Nephron (organoid): ENCODE measurements around the gene RPTOR.

ENCODE experiments used
- H3K27ac Mint-ChIP-seq, 3 experiments: 2 replicates each; pipeline ENCODE4 v1.8.0; 2020; ENCODE audit warnings: mixed read lengths in 3 of 3, mild to moderate bottlenecking in 2 of 3, moderate library complexity in 1 of 3
- H3K27me3 Mint-ChIP-seq: 2 replicates; pipeline ENCODE4 v1.8.0; 2021; ENCODE audit warnings: low read depth, mild to moderate bottlenecking, moderate library complexity, mixed read lengths
- H3K36me3 Mint-ChIP-seq: 2 replicates; pipeline ENCODE4 v1.8.0; 2020; ENCODE audit warnings: low read depth, mixed read lengths
- H3K4me1 Mint-ChIP-seq: 2 replicates; pipeline ENCODE4 v1.8.0; 2020; ENCODE audit warnings: mixed read lengths
- H3K4me3 Mint-ChIP-seq, 3 experiments: 2 replicates each; pipeline ENCODE4 v1.8.0; 2020; ENCODE audit warnings: mild to moderate bottlenecking in 3 of 3, mixed read lengths in 3 of 3, moderate library complexity in 2 of 3
- H3K9me3 Mint-ChIP-seq: 2 replicates; pipeline ENCODE4 v1.8.0; 2020; ENCODE audit warnings: mixed read lengths
- TF ChIP-seq, protein P1 (sequence below), 3 experiments: fragments of 200-600 bp; sonication (generic); IDR thresholded peaks; one replicate each; pipeline ENCODE4 v1.5.0; 2021; ENCODE audit warnings: antibody characterized with exemption in 3 of 3; ENCODE audit not compliant: unreplicated experiment in 3 of 3

The RPTOR gene

DNA sequence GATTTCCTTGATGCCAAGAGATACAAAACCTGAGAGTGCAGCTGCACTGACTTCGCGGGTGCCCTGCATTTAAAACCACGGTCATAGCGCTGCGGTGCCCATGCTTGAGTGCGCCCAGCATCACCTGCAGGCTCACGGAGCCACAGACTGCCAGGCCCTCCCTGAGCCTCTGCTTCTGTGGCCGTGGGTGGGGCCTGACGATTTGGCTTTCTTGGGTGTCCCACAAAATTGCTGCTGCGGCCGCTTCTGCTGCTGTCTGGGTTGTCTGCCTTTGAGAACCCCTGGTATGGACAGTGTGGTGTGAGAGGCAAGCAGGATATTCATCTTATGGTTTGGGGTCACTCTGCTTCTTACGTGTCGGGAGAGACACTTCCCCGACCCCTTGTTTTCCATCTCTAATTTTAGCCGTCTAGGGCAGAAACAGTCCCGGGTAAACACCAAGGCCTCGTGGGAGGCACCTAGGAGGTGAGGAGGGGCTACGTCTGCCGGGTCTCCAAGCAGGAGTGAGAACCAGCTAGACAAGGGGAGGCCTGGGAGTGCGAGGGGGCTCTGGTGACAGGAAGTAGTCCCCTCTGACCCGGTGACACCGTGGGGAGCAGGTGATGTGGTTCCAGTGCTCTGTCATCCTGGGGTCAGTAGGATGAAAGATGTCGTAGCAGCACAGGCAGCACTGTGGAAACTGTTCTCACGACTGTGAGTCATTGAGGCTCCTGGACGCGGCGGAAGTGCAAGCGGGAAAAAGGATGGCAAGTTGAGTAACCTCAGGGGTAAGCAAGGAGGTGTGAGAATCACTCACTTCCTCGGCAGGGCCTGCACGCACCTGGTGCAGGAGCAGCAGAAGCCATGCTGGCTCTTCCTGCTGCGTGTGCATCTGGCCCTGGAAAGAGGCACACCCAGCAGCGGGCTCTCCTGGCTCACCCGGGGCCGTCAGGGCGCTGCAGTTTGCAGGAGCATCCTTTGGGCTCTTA lies 176.3 kb downstream of the RPTOR start:
- peaks cover 17% of the 10 kb centered on the region for H3K36me3 Mint-ChIP-seq

GRCh38 chr17:80722661-80723060 lies 178.0 kb downstream of the RPTOR start:
- H3K27ac Mint-ChIP-seq, result peak overlapping the region in 1 of 3 experiments; percentile 21
- peaks cover 80% of the 10 kb centered on the region for H3K4me1 Mint-ChIP-seq
- no peaks in the 10 kb centered on the region for H3K27me3 Mint-ChIP-seq
- H3K9me3 Mint-ChIP-seq, result no peaks in the 10 kb centered on the region
- TF ChIP-seq, protein P1, sequence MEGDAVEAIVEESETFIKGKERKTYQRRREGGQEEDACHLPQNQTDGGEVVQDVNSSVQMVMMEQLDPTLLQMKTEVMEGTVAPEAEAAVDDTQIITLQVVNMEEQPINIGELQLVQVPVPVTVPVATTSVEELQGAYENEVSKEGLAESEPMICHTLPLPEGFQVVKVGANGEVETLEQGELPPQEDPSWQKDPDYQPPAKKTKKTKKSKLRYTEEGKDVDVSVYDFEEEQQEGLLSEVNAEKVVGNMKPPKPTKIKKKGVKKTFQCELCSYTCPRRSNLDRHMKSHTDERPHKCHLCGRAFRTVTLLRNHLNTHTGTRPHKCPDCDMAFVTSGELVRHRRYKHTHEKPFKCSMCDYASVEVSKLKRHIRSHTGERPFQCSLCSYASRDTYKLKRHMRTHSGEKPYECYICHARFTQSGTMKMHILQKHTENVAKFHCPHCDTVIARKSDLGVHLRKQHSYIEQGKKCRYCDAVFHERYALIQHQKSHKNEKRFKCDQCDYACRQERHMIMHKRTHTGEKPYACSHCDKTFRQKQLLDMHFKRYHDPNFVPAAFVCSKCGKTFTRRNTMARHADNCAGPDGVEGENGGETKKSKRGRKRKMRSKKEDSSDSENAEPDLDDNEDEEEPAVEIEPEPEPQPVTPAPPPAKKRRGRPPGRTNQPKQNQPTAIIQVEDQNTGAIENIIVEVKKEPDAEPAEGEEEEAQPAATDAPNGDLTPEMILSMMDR (IDR thresholded peaks at IDR 0.05; ENCODE audit: unreplicated experiment in 3 of 3), result no peak
- H3K4me3 Mint-ChIP-seq, result no peak overlapping the region
- peaks cover 9% of the 10 kb centered on the region for H3K36me3 Mint-ChIP-seq

More for the DNA sequence above, 176.3 kb downstream of the RPTOR start:
- no peak overlapping the region for H3K4me3 Mint-ChIP-seq
- TF ChIP-seq, protein P1 (IDR thresholded peaks at IDR 0.05; ENCODE audit: unreplicated experiment in 3 of 3), result no peak
- peaks cover 8% of the 10 kb centered on the region for H3K9me3 Mint-ChIP-seq
- peaks cover 74% of the 10 kb centered on the region for H3K4me1 Mint-ChIP-seq
- H3K27ac Mint-ChIP-seq, result peak overlapping the region in 2 of 3 experiments; percentile 14 to 22
- no peaks in the 10 kb centered on the region for H3K27me3 Mint-ChIP-seq

GRCh38 chr17:80724775-80725266 lies 180.2 kb downstream of the RPTOR start:
- Mint-ChIP-seq H3K4me1 (peaks cover 83% of the 10 kb centered on the region), H3K4me3 (no peak overlapping the region), H3K9me3 (no peaks in the 10 kb centered on the region), H3K27me3 (no peaks in the 10 kb centered on the region), H3K27ac (peak overlapping the region; percentile 68 to 88 (median 70)), H3K36me3 (peaks cover 9% of the 10 kb centered on the region)
- TF ChIP-seq, protein P1 (IDR thresholded peaks at IDR 0.05; ENCODE audit: unreplicated experiment in 3 of 3), result no peak

DNA sequence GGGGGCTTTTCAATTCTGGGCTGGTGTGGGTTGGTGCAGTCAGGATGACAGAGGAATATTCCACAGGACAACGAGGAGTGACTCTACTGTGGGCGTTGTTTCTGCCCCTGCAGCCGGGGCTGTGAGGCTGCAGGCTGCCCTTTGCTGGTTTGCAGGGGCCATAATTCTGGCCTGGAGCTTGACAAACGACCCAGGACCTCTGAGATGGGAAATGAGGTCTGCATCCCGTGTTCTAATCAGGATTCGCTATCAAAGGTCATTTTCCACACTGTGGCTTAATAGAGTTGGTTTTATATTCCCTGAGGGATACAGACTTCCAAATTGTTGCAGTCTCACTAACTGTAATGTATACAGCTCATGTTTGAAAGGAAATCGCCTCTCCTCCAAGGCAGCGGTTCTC lies 180.9 kb downstream of the RPTOR start:
- H3K9me3 Mint-ChIP-seq, result no peaks in the 10 kb centered on the region
- peak overlapping the region; percentile 68 to 88 (median 70) for H3K27ac Mint-ChIP-seq
- H3K4me3 Mint-ChIP-seq, result no peak overlapping the region
- no peaks in the 10 kb centered on the region for H3K27me3 Mint-ChIP-seq
- TF ChIP-seq, protein P1 (IDR thresholded peaks at IDR 0.05; ENCODE audit: unreplicated experiment in 3 of 3), result no peak
- peaks cover 9% of the 10 kb centered on the region for H3K36me3 Mint-ChIP-seq
- H3K4me1 Mint-ChIP-seq, result peaks cover 84% of the 10 kb centered on the region

DNA sequence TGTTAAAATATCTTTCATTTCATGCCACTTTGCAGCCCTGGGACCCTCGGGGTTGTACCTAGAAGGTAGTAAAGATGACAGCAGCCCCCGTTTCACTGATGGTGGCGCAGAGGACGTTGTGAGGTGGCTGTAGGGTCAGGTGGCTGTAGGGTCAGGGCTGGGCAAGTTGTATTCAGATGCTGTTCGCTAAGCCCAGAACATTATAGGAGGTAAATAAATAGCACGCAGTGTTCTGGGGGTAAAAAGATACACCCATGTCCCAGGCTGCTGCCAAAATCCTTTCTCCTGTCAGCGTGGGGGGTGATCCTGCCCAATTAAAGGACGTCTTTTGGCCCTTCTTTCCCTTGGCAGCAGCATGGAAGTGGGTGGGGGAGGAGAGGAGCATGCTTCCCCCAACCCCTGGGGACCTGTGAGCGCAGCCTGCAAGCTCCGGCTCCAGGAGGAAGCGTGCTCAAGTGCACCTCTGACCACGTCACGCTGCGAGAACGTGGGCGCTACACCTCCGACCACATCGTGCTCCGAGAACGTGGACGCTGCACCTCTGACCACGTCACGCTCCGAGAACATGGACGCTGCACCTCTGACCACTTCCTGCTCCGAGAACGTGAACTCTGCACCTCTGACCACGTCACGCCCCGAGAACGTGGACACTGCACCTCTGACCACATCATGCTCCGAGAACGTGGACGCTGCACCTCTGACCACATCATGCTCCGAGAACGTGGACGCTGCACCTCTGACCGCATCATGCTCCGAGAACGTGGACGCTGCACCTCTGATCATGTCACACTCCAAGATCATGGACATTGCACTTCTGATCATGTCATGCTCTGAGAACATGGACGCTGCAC lies 182.1 kb downstream of the RPTOR start:
- Mint-ChIP-seq H3K27me3 (no peaks in the 10 kb centered on the region), H3K9me3 (no peaks in the 10 kb centered on the region), H3K4me1 (peaks cover 80% of the 10 kb centered on the region), H3K4me3 (no peak overlapping the region), H3K27ac (no peak overlapping the region), H3K36me3 (peaks cover 9% of the 10 kb centered on the region)
- TF ChIP-seq, protein P1 (IDR thresholded peaks at IDR 0.05; ENCODE audit: unreplicated experiment in 3 of 3), result no peak
